Measurements from ENCODE around the gene MAFB. TPM values are rescaled to one million over a fixed set of nuclear protein-coding genes. Genes with fewer than 3 reads are reported as not detected.

The MAFB gene
- total RNA-seq, 1 experiment from 2014 or later, result 15.9 TPM

GRCh38 chr20:40669692-40670091, 19.3 kb downstream of the MAFB start:
- Mint-ChIP-seq H3K4me1 (ENCODE audit: insufficient read depth, unreplicated experiment) (peaks cover 5% of the 10 kb centered on the region), H3K4me3 (ENCODE audit: unreplicated experiment) (no peak overlapping the region), H3K27me3 (ENCODE audit: insufficient read depth, unreplicated experiment) (no peaks in the 10 kb centered on the region), H3K9me3 (ENCODE audit: unreplicated experiment) (no peaks in the 10 kb centered on the region), H3K27ac (ENCODE audit: low read depth, unreplicated experiment) (no peak overlapping the region), H3K36me3 (ENCODE audit: insufficient read depth, unreplicated experiment) (no peaks in the 10 kb centered on the region)
- POLR2A ChIA-PET, result interaction anchor here (0.6 to 3.2 kb wide), 7 partner anchors 9 to 383 kb away, joined by 3 to 15 read pairs (median 3); no protein-coding TSS in a partner anchor
- DNase-seq (ENCODE audit: unreplicated experiment), result no peak
- no peak for TF ChIP-seq CTCF (IDR thresholded peaks at IDR 0.05; ENCODE audit: unreplicated experiment)
- CTCF ChIA-PET, result interaction anchor here (0.6 to 2.2 kb wide), 6 partner anchors 9 to 382 kb away, joined by 3 to 10 read pairs (median 6); no protein-coding TSS in a partner anchor
- BruUV-seq (replicated peaks), result no TSS peak
- intact Hi-C loops (cut with micrococcal nuclease), result no loop called here

- Mint-ChIP-seq H3K27ac (ENCODE audit: low read depth, unreplicated experiment) (no peak overlapping the region), H3K36me3 (ENCODE audit: insufficient read depth, unreplicated experiment) (no peaks in the 10 kb centered on the region), H3K4me3 (ENCODE audit: unreplicated experiment) (no peak overlapping the region), H3K9me3 (ENCODE audit: unreplicated experiment) (no peaks in the 10 kb centered on the region), H3K27me3 (ENCODE audit: insufficient read depth, unreplicated experiment) (no peaks in the 10 kb centered on the region), H3K4me1 (ENCODE audit: insufficient read depth, unreplicated experiment) (peaks cover 5% of the 10 kb centered on the region)
- ChIA-PET POLR2A (interaction anchor here (0.6 to 3.2 kb wide), 6 partner anchors 13 to 508 kb away, joined by 3 to 15 read pairs (median 6); partner anchors contain the start of gene MAFB), CTCF (interaction anchor here (0.5 to 2.0 kb wide), 10 partner anchors 10 to 1397 kb away, joined by 3 to 6 read pairs (median 4); no protein-coding TSS in a partner anchor)
- intact Hi-C loops (cut with micrococcal nuclease), result no loop called here
- no peak for TF ChIP-seq CTCF (IDR thresholded peaks at IDR 0.05; ENCODE audit: unreplicated experiment)
- BruUV-seq (replicated peaks), result no TSS peak
- DNase-seq (ENCODE audit: unreplicated experiment), result peak; percentile 64
Measured at GRCh38 chr20:40668449-40669228, 20.4 kb downstream of the MAFB start.

GRCh38 chr20:40667503-40667902, 21.5 kb downstream of the MAFB start:
- TF ChIP-seq CTCF (IDR thresholded peaks at IDR 0.05; ENCODE audit: unreplicated experiment), result no peak
- H3K4me1 Mint-ChIP-seq (ENCODE audit: insufficient read depth, unreplicated experiment), result peaks cover 5% of the 10 kb centered on the region
- no peak overlapping the region for H3K4me3 Mint-ChIP-seq (ENCODE audit: unreplicated experiment)
- intact Hi-C loops (cut with micrococcal nuclease), result no loop called here
- no TSS peak for BruUV-seq (replicated peaks)
- H3K9me3 Mint-ChIP-seq (ENCODE audit: unreplicated experiment), result no peaks in the 10 kb centered on the region
- H3K27ac Mint-ChIP-seq (ENCODE audit: low read depth, unreplicated experiment), result no peak overlapping the region
- DNase-seq (ENCODE audit: unreplicated experiment), result no peak
- ChIA-PET CTCF (interaction anchor here (1.0 kb wide), 2 partner anchors 9 to 13 kb away, joined by 4 to 5 read pairs; no protein-coding TSS in a partner anchor), POLR2A (interaction anchor here (0.6 to 3.3 kb wide), 7 partner anchors 12 to 1581 kb away, joined by 3 to 15 read pairs (median 8); partner anchors contain the start of gene MAFB)
- no peaks in the 10 kb centered on the region for H3K27me3 Mint-ChIP-seq (ENCODE audit: insufficient read depth, unreplicated experiment)
- no peaks in the 10 kb centered on the region for H3K36me3 Mint-ChIP-seq (ENCODE audit: insufficient read depth, unreplicated experiment)

- DNase-seq (ENCODE audit: unreplicated experiment), result no peak
- H3K36me3 Mint-ChIP-seq (ENCODE audit: insufficient read depth, unreplicated experiment), result no peaks in the 10 kb centered on the region
- peaks cover 5% of the 10 kb centered on the region for H3K4me1 Mint-ChIP-seq (ENCODE audit: insufficient read depth, unreplicated experiment)
- H3K27me3 Mint-ChIP-seq (ENCODE audit: insufficient read depth, unreplicated experiment), result no peaks in the 10 kb centered on the region
- no peaks in the 10 kb centered on the region for H3K9me3 Mint-ChIP-seq (ENCODE audit: unreplicated experiment)
- ChIA-PET CTCF (interaction anchor here (1.1 kb wide), 1 partner anchor 10 kb away, joined by 3 read pairs; no protein-coding TSS in a partner anchor), POLR2A (interaction anchor here (1.2 to 3.3 kb wide), 2 partner anchors 8 to 12 kb away, joined by 3 to 14 read pairs; no protein-coding TSS in a partner anchor)
- no TSS peak for BruUV-seq (replicated peaks)
- H3K27ac Mint-ChIP-seq (ENCODE audit: low read depth, unreplicated experiment), result no peak overlapping the region
- no peak for TF ChIP-seq CTCF (IDR thresholded peaks at IDR 0.05; ENCODE audit: unreplicated experiment)
- H3K4me3 Mint-ChIP-seq (ENCODE audit: unreplicated experiment), result no peak overlapping the region
- intact Hi-C loops (cut with micrococcal nuclease), result no loop called here
Measured at GRCh38 chr20:40666336-40666735, 22.7 kb downstream of the MAFB start.
